ENCODE measurements around the gene AK4. TPM values are rescaled to one million over a fixed set of nuclear protein-coding genes. Genes with fewer than 3 reads are reported as not detected.
A peak's percentile ranks its signal among the peaks of the same experiment; 100 is the strongest.

The AK4 gene
- total and polyA plus RNA-seq, 2 of the 8 experiments (the other 6 are each of a cell fraction or from before 2014, with no cell fraction given): 64.5 to 175 TPM

- Histone ChIP-seq H3K4ac (replicated peaks; ENCODE audit: insufficient read length, low read depth, low read length) (no peak overlapping the region), H3K4me3 (ENCODE audit: extremely low read depth in 1 of 4, insufficient read depth in 2 of 4, low read depth in 3 of 4, low read length in 4 of 4) (no peak overlapping the region), H3K18ac (ENCODE audit: extremely low read depth, low read length) (no peak overlapping the region), H3K56ac (replicated peaks; ENCODE audit: insufficient read length, low read depth, low read length) (no peak overlapping the region), H3K79me1 (ENCODE audit: low read depth, low read length) (no peaks in the 10 kb centered on the region; the same call in 1 of the 2 replicates), H4K5ac (ENCODE audit: insufficient read length, low read depth, low read length) (no peak overlapping the region), H4K8ac (ENCODE audit: extremely low read depth, insufficient read depth, low read length) (no peak overlapping the region), H2BK120ac (replicated peaks; ENCODE audit: low read depth, low read length) (no peak overlapping the region), H4K20me1 (replicated peaks in 1 of 2; ENCODE audit: control insufficient read depth in 1 of 2, insufficient read depth in 2 of 2, low read length in 2 of 2) (peaks cover 0 to 2% of the 10 kb centered on the region in 2 experiments), H2BK20ac (ENCODE audit: low read length) (no peak overlapping the region), H4K91ac (replicated peaks; ENCODE audit: insufficient read length, low read length) (no peak overlapping the region), H3K4me1 (replicated peaks in 1 of 4; ENCODE audit: control insufficient read depth in 3 of 4, insufficient read depth in 4 of 4, low read length in 3 of 4) (peaks cover 0 to 2% (median 0%) of the 10 kb centered on the region in 4 experiments; a peak in 2 of 7 replicates), H3K27ac (ENCODE audit: low read depth, low read length) (no peak overlapping the region), H2BK5ac (ENCODE audit: low read depth, low read length) (no peak overlapping the region), H2AK5ac (ENCODE audit: low read depth, low read length) (no peak overlapping the region), H3K23me2 (ENCODE audit: low read depth, low read length) (peaks cover 4% of the 10 kb centered on the region), H3K36me3 (ENCODE audit: control insufficient read depth in 2 of 4, insufficient read depth in 4 of 4, low read length in 3 of 4) (no peaks in the 10 kb centered on the region), H3K9ac (replicated peaks in 1 of 4; ENCODE audit: extremely low read depth in 1 of 4, low read depth in 3 of 4, low read length in 3 of 4) (no peak overlapping the region), H3K14ac (ENCODE audit: insufficient read length) (no peak overlapping the region), H3K27me3 (replicated peaks in 1 of 4; ENCODE audit: control insufficient read depth in 3 of 4, extremely low read depth in 1 of 4, insufficient read depth in 3 of 4, low read length in 3 of 4) (no peaks in the 10 kb centered on the region; a peak in 2 of 7 replicates), H3K23ac (ENCODE audit: insufficient read length) (no peak overlapping the region), H2BK15ac (ENCODE audit: low read length) (no peak overlapping the region), H3K9me3 (ENCODE audit: insufficient read depth in 2 of 2, low read depth in 1 of 2, low read length in 1 of 2) (no peaks in the 10 kb centered on the region), H3K4me2 (ENCODE audit: insufficient read depth in 1 of 2, low read depth in 2 of 2, low read length in 2 of 2) (no peak overlapping the region), H3K79me2 (ENCODE audit: control insufficient read depth in 1 of 2, insufficient read depth in 2 of 2, low read length in 2 of 2) (no peaks in the 10 kb centered on the region), H2BK12ac (ENCODE audit: low read depth, low read length) (no peak overlapping the region), H2AFZ (ENCODE audit: low read length) (no peak overlapping the region)
- no peak for TF ChIP-seq TAF1 (IDR thresholded peaks at IDR 0.05; ENCODE audit: low read depth, low read length)
- peak; percentile 62 for TF ChIP-seq JUND (IDR thresholded peaks at IDR 0.05; ENCODE audit: low read length)
- TF ChIP-seq, protein P1, sequence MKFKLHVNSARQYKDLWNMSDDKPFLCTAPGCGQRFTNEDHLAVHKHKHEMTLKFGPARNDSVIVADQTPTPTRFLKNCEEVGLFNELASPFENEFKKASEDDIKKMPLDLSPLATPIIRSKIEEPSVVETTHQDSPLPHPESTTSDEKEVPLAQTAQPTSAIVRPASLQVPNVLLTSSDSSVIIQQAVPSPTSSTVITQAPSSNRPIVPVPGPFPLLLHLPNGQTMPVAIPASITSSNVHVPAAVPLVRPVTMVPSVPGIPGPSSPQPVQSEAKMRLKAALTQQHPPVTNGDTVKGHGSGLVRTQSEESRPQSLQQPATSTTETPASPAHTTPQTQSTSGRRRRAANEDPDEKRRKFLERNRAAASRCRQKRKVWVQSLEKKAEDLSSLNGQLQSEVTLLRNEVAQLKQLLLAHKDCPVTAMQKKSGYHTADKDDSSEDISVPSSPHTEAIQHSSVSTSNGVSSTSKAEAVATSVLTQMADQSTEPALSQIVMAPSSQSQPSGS (IDR thresholded peaks at IDR 0.05; ENCODE audit: low read length): no peak
- TF ChIP-seq GABPA (IDR thresholded peaks at IDR 0.05; ENCODE audit: borderline replicate concordance, insufficient read depth, low read length): no peak
- TF ChIP-seq CHD2 (IDR thresholded peaks at IDR 0.05; ENCODE audit: low read length): no peak
- TF ChIP-seq ATF3 (IDR thresholded peaks at IDR 0.05; ENCODE audit: insufficient read depth, low read depth, low read length): no peak
- no peak for TF ChIP-seq NANOG (IDR thresholded peaks at IDR 0.05; ENCODE audit: insufficient read depth, low read depth, low read length, poor library complexity, severe bottlenecking)
- CTCF ChIA-PET (ENCODE audit: partially characterized antibody): interaction anchor here (0.7 to 2.0 kb wide), 6 partner anchors 11 to 427 kb away, joined by 3 to 7 read pairs (median 3); no protein-coding TSS in a partner anchor
- WGBS, 2 experiments (ENCODE audit: extremely low coverage in 1 of 2, insufficient coverage in 1 of 2, insufficient read length in 1 of 2, insufficient replicate concordance in 2 of 2, low coverage in 1 of 2, low lambda C conversion rate in 2 of 2, missing lambda C conversion rate in 1 of 2): 90% methylated on average over 4 of the region's 4 CpGs; no CpG with 5 or more reads in 1 of the 2 experiments
- FAIRE-seq (no peak), DNase-seq (ENCODE audit: low read depth in 1 of 2, low spot score in 2 of 2) (no peak)
- POLR2A ChIA-PET (ENCODE audit: partially characterized antibody): no interaction called here
These were observed 113.0 kb downstream of the AK4 start for GRCh38 chr1:65260851-65261473.

Measured in H1 (cell line).